Memory B cell (primary cell): ENCODE data around the gene MUC21.
A peak's percentile ranks its signal among the peaks of the same experiment; 100 is the strongest.

Experiments used
- ATAC-seq: fragments of 150-1000 bp; cut with Tn5 transposase; 2 replicates; pipeline ENCODE4 v1.10.0; 2021; ENCODE audit warnings: low read depth, mild to moderate bottlenecking, moderate library complexity
- DNase-seq, 2 donors: peaks; one replicate each; pipeline ENCODE4 v3.0.0; 2022; ENCODE audit warnings: low spot score in 2 of 2
- H3K27ac Mint-ChIP-seq: one replicate; pipeline ENCODE4 v1.8.0; 2022; ENCODE audit warnings: mild to moderate bottlenecking, moderate library complexity, mixed read lengths
- H3K27me3 Mint-ChIP-seq: one replicate; pipeline ENCODE4 v1.8.0; 2022; ENCODE audit warnings: mixed read lengths
- H3K36me3 Mint-ChIP-seq: one replicate; pipeline ENCODE4 v1.8.0; 2022; ENCODE audit warnings: mild to moderate bottlenecking, mixed read lengths
- H3K4me1 Mint-ChIP-seq: one replicate; pipeline ENCODE4 v1.8.0; 2022; ENCODE audit warnings: mixed read lengths
- H3K4me3 Mint-ChIP-seq: one replicate; pipeline ENCODE4 v1.8.0; 2022; ENCODE audit warnings: mild to moderate bottlenecking, moderate library complexity, mixed read lengths
- H3K9me3 Mint-ChIP-seq: one replicate; pipeline ENCODE4 v1.8.0; 2022; ENCODE audit warnings: mixed read lengths

Gene MUC21

DNA sequence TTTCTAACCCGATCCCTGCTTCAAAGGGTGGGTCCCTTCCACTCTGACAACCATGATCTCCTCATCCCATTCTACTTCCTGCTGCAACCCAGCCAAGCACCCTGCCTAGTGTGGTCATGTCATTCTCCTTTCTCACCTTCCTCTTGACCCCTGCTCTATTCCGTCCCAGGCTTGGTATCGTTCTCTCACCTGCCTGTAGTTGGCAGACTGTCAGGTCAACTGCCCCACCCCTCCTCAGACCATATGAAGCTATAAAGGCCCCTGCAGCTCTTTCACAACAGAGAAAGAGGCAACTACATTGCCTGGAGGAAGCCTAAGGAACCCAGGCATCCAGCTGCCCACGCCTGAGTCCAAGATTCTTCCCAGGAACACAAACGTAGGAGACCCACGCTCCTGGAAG lies at the start of gene MUC21:
Gene MUC21, plus strand, starts transcription at position 280 of the 400 bp plus-strand sequence. CDS start 241 bp downstream, outside the sequence.
- DNase-seq, result no peak
- Mint-ChIP-seq H3K27ac (no peak within 1 kb of the TSS), H3K9me3 (no peaks in the 10 kb centered on the region), H3K36me3 (no peaks in the 10 kb centered on the region), H3K27me3 (peaks cover 24% of the 10 kb centered on the region), H3K4me1 (peaks cover 6% of the 10 kb centered on the region), H3K4me3 (no peak within 1 kb of the TSS)
- no peak for ATAC-seq

DNA sequence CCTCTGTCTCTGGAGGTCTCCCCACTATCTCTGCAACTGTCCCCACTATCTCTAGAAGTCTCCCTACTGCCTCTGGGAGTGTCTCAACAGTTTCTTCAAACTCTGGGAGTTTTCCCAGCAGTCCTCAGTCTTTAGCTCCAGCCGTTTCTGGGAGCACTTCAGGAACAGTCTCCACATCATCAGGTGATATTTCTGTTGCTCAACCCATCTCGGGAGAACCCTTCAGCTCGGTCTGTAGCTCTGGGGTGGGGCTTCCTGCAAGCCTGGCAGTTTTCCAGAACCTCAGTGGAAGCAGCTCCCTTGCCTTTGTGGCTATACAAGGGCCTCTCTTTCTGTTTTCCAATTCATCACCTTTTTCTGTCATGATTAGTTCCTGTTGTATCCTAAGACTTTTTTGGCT lies 48.5 kb upstream of the MUC21 start:
- no peak for ATAC-seq
- H3K4me3 Mint-ChIP-seq, result no peak overlapping the region
- H3K36me3 Mint-ChIP-seq, result no peaks in the 10 kb centered on the region
- peaks cover 3% of the 10 kb centered on the region for H3K4me1 Mint-ChIP-seq
- no peak overlapping the region for H3K27ac Mint-ChIP-seq
- H3K9me3 Mint-ChIP-seq, result no peaks in the 10 kb centered on the region
- H3K27me3 Mint-ChIP-seq, result peaks cover 17% of the 10 kb centered on the region
- DNase-seq, result no peak

DNA sequence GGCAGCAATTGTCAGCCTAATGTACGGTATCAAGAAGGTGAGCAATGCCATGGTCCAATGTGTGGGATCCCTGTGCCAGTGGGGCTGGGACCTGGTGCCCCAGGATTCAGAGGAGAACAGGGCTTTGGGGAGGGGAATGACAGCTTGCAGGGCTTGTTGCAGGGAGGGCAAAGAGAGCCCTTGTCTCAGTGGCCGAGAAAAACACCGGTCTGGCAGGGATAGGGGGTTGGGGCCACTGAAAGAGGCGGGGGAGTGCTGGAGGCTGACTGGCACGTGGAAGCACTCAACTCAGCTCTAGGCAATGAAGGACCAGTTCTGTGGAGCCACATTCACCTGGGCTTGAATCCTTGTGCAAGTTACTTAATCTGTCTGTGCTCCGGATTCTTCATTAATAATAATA lies 46.3 kb upstream of the MUC21 start:
- ATAC-seq (no peak), DNase-seq (no peak)
- Mint-ChIP-seq H3K27me3 (peaks cover 28% of the 10 kb centered on the region), H3K4me3 (no peak overlapping the region), H3K36me3 (no peaks in the 10 kb centered on the region), H3K9me3 (no peaks in the 10 kb centered on the region), H3K27ac (no peak overlapping the region), H3K4me1 (peaks cover 3% of the 10 kb centered on the region)

DNA sequence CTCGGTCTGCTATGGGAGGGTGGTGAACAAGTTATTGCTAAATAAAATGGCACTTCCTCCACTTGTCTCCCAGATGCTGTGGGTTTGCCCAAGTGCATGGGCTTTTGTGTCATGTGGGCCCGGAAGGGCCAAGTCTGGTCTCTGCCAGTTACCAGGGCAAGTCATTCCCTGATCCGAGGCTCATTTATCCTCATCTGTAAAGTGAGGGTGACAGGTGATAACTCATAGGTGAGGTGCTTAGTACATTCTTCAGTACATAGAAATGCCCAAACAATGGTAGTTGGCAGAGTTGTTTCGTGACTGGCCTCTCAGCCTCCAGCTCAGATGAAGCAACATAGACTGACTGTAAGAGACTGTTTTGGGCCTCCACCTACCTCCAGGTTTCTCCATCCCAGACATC lies 44.8 kb upstream of the MUC21 start:
- no peaks in the 10 kb centered on the region for H3K9me3 Mint-ChIP-seq
- no peak overlapping the region for H3K4me3 Mint-ChIP-seq
- H3K36me3 Mint-ChIP-seq, result no peaks in the 10 kb centered on the region
- ATAC-seq, result no peak
- no peaks in the 10 kb centered on the region for H3K4me1 Mint-ChIP-seq
- DNase-seq, result no peak
- no peak overlapping the region for H3K27ac Mint-ChIP-seq
- peaks cover 38% of the 10 kb centered on the region for H3K27me3 Mint-ChIP-seq

DNA sequence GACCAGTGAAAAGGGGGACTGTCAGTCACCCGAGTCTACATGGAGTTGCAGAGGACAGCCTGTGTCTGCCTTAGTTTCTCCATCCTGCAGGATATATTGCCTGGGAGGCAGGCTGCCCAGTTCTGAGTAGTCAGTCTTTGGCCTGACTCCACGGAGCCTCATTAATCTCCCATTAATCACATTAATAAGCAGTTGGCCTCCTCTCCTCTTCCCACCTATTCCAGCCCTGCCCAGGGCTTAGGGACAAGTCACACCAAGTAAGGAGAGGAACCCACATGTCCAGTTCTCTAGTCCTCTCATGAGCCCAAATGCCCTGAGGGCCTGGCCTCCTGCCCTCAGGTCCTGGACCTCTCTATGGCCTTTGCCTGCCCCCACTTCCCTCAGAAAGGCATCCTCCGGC lies 44.0 kb upstream of the MUC21 start:
- DNase-seq (no peak), ATAC-seq (no peak)
- H3K27ac Mint-ChIP-seq, result no peak overlapping the region
- no peaks in the 10 kb centered on the region for H3K9me3 Mint-ChIP-seq
- peaks cover 41% of the 10 kb centered on the region for H3K27me3 Mint-ChIP-seq
- H3K4me1 Mint-ChIP-seq, result no peaks in the 10 kb centered on the region
- no peak overlapping the region for H3K4me3 Mint-ChIP-seq
- no peaks in the 10 kb centered on the region for H3K36me3 Mint-ChIP-seq

DNA sequence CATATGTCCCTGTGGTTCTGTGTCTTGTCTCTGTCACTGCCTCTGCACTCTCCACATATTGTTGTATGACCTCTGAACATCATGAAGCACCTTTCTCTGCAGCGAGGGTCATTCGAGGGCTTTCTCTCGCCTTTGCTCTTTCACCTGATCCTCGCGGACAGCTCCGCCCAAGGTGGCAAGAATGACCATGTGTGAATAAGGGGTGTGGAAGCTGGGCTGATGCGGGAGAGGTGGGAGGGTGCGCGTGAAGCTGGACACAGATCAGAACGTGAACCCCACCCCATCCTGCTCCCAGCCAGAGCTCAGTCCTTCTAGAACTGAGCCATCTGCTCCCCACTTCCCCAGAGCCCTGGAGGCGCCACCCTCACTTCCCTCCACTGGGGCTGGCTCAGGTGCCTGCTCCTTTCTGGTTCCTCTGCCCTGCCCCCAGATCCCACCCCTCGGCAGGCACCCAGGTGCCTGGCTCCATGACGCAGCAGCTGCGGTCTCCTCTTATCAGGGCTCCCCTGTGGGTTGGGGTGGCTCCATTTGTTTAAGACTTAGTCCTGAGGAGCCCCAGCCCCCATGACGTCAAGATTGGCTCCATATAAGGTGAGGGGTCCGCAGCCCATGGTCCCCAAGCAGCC lies 43.0 kb upstream of the MUC21 start, which contains the start of gene MUCL3:
Gene MUCL3, plus strand, starts transcription at position 613 of the 626 bp plus-strand sequence. CDS start 27 bp downstream, outside the sequence.
- Mint-ChIP-seq H3K4me3 (no peak within 1 kb of the TSS), H3K4me1 (no peaks in the 10 kb centered on the region), H3K36me3 (no peaks in the 10 kb centered on the region), H3K9me3 (no peaks in the 10 kb centered on the region), H3K27ac (no peak within 1 kb of the TSS), H3K27me3 (peaks cover 41% of the 10 kb centered on the region)
- DNase-seq, result no peak
- no peak for ATAC-seq

DNA sequence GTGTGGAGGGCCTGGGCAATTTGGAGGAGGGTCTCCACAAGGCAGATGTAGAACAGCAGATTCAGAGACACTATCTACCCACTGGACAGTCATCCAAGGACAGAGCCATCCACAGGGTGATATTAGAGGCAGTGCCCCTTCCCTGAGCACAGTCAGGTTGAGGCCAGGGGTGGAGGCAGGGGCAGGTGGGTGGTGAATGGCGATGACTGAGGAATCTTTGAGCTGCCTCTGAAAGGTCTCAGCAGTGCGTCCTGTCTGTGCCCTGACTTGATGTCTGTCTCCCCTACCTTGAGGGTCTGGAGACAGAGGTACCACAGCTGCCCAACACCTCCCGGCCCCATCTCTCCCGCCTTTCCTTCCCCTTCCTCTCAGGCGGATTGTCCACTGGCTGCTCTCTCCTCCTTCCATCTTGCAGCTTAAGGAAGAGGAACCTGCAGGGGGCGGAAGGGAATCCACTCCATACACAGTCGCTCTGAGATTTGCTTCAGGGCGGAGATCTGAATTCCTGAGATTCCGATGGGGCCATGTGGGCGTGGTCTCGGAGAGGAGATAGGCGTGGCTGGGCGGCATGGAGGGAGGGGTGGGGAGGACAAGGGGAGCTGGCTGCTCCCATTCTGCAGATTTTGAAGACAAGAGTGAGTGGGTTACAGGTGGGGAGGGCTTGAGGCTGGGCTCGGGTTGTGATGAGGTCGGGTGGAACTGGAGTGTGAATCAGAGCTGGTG lies 41.0 kb upstream of the MUC21 start:
- Mint-ChIP-seq H3K36me3 (no peaks in the 10 kb centered on the region), H3K9me3 (no peaks in the 10 kb centered on the region), H3K4me1 (no peaks in the 10 kb centered on the region), H3K27ac (no peak overlapping the region), H3K4me3 (no peak overlapping the region), H3K27me3 (peaks cover 35% of the 10 kb centered on the region)
- DNase-seq, result no peak
- no peak for ATAC-seq

DNA sequence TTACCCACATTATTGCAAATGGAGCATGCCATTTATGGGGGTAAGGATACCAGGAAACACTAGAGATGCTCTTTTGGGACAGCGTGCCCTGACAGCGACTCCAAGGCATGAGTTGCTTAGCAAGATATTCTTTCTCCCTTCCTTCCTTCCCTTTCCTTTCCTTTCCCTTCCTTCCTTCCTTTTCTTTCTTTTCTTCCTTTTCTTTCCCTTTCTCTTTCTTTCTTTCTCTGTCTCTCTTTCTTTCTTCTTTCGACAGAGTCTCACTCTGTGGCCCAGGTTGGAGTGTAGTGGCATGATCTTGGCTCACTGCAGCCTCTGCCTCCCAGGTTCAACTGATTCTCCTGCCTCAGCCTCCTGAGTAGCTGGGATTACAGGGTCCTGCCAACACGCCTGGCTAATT lies 39.5 kb upstream of the MUC21 start:
- ATAC-seq (no peak), DNase-seq (no peak)
- H3K27ac Mint-ChIP-seq, result no peak overlapping the region
- peaks cover 2% of the 10 kb centered on the region for H3K36me3 Mint-ChIP-seq
- H3K27me3 Mint-ChIP-seq, result peaks cover 41% of the 10 kb centered on the region
- H3K9me3 Mint-ChIP-seq, result no peaks in the 10 kb centered on the region
- H3K4me1 Mint-ChIP-seq, result no peaks in the 10 kb centered on the region
- H3K4me3 Mint-ChIP-seq, result no peak overlapping the region

DNA sequence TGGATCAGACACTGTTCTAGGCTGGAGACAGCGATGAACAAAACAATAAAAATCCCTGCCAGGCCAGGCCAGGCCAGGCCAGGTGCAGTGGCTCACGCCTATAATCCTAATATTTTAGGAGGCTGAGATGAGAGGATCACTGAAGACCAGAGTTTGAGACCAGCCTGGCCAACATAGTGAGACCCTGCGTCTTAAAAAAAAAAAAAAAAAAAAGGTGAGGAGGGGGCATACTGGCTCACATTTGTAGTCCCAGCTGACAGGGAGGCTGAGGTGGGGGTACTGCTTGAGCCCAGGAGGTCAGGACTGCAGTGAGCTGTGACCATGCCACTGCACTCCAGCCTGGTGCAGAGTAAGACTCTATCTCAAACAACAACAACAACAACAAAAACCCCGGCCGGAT lies 38.2 kb upstream of the MUC21 start:
- Mint-ChIP-seq H3K27me3 (peaks cover 32% of the 10 kb centered on the region), H3K27ac (no peak overlapping the region), H3K4me1 (no peaks in the 10 kb centered on the region), H3K9me3 (no peaks in the 10 kb centered on the region), H3K4me3 (no peak overlapping the region), H3K36me3 (peaks cover 6% of the 10 kb centered on the region)
- DNase-seq (no peak), ATAC-seq (no peak)

DNA sequence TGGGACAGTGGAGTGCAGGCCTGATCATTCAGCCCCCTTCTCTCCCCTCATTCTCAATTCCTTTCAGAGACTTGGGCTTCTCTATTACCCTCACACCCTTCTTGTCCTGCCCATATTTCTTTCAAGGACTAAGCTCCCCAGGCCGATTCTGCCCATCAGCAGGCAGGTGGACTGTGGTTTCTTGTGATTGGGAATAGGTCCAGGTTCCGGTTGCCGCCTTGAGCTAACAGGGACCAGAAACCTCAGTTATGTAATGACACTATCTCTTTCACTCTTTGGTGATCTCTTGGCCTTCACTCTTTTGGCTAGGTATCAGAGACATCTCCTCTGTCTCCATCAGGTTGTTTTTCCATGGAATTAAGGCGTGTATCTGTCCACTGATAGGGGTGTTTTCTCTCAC lies 36.3 kb upstream of the MUC21 start:
- H3K27ac Mint-ChIP-seq, result no peak overlapping the region
- no peak for DNase-seq
- peaks cover 2% of the 10 kb centered on the region for H3K9me3 Mint-ChIP-seq
- no peak overlapping the region for H3K4me3 Mint-ChIP-seq
- H3K36me3 Mint-ChIP-seq, result peaks cover 11% of the 10 kb centered on the region
- peaks cover 26% of the 10 kb centered on the region for H3K27me3 Mint-ChIP-seq
- peaks cover 2% of the 10 kb centered on the region for H3K4me1 Mint-ChIP-seq
- ATAC-seq, result no peak

DNA sequence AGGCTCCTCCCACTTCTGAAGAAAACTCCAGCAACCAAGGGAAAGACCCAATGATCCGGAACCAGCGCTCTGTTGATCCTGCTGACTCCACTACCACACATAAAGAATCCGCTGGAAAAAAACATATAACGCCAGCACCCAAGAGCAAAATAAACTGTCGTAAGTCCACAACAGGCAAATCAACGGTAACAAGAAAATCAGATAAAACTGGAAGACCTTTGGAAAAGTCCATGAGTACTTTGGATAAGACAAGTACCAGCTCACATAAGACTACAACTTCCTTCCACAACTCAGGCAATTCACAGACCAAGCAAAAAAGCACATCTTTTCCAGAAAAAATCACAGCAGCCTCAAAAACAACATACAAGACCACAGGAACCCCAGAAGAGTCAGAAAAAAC lies 34.7 kb upstream of the MUC21 start:
- Mint-ChIP-seq H3K36me3 (peaks cover 11% of the 10 kb centered on the region), H3K4me3 (no peak overlapping the region), H3K27me3 (peaks cover 16% of the 10 kb centered on the region), H3K9me3 (peaks cover 2% of the 10 kb centered on the region), H3K27ac (no peak overlapping the region), H3K4me1 (peaks cover 2% of the 10 kb centered on the region)
- ATAC-seq (no peak), DNase-seq (no peak)

DNA sequence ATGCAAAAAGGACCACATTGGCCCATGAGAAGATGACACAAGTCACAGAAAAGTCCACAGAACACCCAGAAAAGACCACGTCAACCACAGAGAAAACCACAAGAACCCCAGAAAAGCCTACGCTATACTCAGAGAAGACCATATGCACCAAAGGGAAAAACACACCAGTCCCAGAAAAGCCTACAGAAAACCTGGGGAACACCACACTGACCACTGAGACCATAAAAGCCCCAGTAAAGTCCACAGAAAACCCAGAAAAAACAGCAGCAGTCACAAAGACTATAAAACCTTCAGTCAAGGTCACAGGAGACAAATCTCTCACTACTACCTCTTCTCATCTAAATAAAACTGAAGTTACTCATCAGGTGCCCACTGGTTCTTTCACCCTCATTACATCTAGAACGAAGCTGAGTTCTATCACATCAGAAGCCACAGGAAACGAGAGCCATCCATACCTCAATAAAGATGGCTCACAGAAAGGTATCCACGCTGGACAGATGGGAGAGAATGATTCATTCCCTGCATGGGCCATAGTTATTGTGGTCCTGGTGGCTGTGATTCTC lies 31.5 kb upstream of the MUC21 start:
- H3K4me1 Mint-ChIP-seq, result peaks cover 5% of the 10 kb centered on the region
- no peak for DNase-seq
- peaks cover 11% of the 10 kb centered on the region for H3K36me3 Mint-ChIP-seq
- H3K27ac Mint-ChIP-seq, result no peak overlapping the region
- H3K4me3 Mint-ChIP-seq, result no peak overlapping the region
- H3K27me3 Mint-ChIP-seq, result peaks cover 12% of the 10 kb centered on the region
- no peak for ATAC-seq
- H3K9me3 Mint-ChIP-seq, result peaks cover 2% of the 10 kb centered on the region

DNA sequence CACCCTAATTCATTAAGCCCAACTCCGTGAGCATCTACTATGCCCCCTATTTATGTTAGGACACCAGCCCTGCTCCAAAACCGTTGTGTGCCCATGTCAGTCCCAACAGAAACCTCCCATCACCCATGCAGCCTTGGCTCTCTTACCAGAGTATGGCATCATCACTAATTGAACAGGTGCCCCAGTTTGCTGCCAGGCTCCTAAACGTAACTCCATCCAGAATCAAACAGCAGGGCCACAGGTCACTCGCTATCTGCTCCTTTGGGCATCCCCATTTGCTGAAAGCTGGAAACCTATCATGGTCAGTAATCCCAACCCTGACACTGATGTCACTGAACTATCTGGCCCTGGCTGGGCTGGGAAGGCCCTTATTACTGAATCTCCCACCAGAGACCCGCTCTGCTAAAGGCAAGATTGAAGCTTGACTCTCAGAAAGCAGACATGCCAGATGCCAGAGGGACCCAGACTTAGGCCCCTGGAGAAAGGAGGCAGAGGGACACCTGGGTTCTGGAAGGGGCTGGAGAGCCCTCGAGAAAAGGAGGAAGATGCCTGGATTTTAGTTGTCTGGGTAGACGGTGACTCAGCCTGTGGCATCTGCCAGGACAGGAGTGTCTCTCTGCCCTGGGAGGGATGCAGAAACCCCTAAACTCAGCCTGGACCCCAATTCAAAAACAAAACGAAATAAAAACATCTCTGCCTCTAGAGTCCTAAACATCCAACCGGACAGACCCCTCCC lies 28.7 kb upstream of the MUC21 start:
- no peak for ATAC-seq
- peaks cover 5% of the 10 kb centered on the region for H3K27me3 Mint-ChIP-seq

More for the DNA sequence above, 28.7 kb upstream of the MUC21 start:
- no peak for DNase-seq
- peak overlapping the region; percentile 88 for H3K4me3 Mint-ChIP-seq
- H3K36me3 Mint-ChIP-seq, result peaks cover 7% of the 10 kb centered on the region
- peaks cover 5% of the 10 kb centered on the region for H3K4me1 Mint-ChIP-seq
- peaks cover 2% of the 10 kb centered on the region for H3K9me3 Mint-ChIP-seq
- H3K27ac Mint-ChIP-seq, result peak overlapping the region; percentile 77
